NCI-H1694 treated with DMSO at 0.1 percent for 48 hours (cell line): ENCODE data around the gene PLA2G4B.

Source experiments
- DNase-seq: peaks from one replicate; lab custom pipeline; 2025; lab: John Stamatoyannopoulos, UW

PLA2G4B gene, protein sequence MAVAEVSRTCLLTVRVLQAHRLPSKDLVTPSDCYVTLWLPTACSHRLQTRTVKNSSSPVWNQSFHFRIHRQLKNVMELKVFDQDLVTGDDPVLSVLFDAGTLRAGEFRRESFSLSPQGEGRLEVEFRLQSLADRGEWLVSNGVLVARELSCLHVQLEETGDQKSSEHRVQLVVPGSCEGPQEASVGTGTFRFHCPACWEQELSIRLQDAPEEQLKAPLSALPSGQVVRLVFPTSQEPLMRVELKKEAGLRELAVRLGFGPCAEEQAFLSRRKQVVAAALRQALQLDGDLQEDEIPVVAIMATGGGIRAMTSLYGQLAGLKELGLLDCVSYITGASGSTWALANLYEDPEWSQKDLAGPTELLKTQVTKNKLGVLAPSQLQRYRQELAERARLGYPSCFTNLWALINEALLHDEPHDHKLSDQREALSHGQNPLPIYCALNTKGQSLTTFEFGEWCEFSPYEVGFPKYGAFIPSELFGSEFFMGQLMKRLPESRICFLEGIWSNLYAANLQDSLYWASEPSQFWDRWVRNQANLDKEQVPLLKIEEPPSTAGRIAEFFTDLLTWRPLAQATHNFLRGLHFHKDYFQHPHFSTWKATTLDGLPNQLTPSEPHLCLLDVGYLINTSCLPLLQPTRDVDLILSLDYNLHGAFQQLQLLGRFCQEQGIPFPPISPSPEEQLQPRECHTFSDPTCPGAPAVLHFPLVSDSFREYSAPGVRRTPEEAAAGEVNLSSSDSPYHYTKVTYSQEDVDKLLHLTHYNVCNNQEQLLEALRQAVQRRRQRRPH

DNA sequence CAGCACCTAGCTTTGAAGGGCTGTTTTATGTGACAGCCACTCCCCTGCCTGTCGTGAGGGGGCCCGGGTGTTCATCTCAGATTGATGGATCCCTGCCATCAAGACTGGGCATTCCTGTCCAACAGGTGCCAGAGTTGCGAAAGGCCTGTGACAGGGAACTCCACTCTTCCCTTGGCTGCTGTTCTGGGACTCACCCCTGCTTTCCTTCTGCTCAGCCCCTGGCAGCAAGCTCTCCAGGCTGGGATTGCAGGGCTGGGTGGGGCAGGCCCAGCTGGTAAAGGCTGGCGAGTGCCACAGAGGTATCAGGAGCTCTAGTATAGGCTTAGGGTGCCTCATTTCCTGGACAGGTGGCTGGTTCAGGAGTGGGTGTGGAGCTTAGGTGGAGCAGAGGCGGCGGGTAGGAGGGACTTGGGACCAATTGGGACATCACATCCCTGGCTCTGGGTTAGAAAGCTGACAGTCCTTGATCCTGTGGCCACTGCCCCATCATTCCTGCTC, at the start of gene PLA2G4B:
Gene PLA2G4B, plus strand, starts transcription at position 448 of the 498 bp plus-strand sequence. CDS start 67 bp downstream, outside the sequence.
- no peak for DNase-seq

DNA sequence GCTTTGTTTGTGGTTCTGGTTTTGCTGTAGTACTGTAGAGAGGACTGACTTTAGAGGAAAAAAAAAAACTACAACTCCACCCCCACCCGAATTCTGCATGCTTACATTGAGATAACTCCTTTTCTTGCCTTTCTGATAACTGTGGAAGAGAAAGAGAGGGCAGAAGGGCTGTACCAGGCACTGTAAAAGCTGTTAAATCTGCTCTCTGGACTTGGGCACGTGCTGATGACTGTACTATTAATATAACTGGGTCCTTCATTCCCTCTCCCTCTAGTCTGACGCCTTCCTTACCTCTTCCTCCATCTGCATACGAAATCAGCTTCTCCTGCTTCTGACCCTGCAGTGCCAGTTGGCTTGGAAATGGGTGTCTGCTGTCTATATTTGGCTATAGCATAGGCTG, 49.4 kb upstream of the PLA2G4B start:
- DNase-seq = no peak

DNA sequence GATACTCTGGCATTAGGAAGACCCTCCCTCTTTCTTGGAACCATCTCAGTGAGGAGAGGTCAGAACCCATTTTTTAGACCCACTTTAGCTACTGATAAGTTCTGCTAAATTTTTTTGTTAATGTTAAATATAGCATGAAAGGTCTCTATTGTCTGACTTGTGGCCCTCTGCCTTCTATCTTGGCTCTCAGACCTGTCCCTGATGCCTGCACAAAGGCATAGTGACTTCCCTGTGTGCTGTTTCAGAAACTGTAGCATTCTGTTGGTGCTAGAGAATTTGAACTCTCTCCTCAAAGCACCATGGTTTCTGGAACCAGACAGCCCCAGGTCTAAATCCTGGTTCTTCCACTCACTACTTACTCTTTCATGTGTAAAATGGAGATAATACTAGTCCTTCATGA, 49.0 kb upstream of the PLA2G4B start:
- no peak for DNase-seq

DNA sequence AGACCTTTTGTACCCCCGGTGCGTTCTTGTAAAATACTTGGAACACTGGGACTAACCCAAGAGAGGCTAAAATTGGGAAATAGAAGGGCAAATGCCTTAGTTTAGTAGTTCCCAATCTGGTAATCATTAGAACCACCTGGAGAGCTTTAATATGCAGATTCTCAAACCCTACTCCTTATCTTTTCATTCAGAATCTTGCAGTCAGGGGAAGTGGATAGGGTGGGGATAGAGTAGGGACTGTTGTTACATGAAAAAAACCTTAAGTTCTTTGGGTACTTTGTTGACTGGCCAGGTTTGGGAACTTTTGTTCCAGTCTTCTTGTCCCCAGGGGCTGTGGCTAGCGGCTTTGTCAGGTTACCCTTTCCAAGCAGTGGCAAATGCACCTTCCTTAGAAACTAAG, 48.5 kb upstream of the PLA2G4B start:
- DNase-seq = no peak

DNA sequence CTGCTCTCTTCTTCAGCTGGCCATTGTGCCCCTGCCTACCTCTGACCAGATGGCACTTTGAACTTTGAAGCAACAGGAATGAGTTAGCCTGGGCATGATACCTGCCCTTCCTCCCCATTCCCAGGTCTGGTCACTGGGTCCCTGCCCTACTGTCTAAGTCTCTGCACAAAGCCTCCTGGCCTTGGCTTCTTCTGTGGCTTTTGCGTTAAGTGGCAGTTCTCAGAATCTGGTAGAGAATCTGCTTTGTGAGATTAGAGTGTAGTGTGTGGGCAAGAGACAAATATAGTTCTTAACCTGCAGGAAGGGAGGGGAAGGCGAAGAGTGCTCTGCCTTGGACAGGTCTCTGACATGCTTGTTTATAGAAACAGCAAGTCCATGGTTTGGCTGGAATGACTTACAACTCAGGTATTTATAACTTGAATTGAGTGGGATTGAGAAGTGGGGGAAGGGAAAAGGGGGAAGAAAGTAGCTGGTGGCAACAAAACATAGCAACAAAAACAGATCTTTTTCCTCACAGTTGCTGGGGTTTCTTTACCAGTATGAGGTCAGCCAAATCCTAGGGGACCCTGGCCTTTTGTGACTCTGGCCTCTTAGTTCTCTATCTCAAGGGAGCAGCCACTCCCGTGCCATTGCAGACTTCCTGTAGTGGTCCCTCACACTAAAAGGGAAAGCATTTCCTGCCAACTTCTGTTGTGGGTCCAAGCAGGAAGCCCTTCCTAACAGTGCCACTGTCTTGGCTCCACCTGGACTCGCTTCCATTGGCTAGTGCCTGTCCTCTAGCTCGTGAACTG, 47.7 kb upstream of the PLA2G4B start:
- DNase-seq = no peak

DNA sequence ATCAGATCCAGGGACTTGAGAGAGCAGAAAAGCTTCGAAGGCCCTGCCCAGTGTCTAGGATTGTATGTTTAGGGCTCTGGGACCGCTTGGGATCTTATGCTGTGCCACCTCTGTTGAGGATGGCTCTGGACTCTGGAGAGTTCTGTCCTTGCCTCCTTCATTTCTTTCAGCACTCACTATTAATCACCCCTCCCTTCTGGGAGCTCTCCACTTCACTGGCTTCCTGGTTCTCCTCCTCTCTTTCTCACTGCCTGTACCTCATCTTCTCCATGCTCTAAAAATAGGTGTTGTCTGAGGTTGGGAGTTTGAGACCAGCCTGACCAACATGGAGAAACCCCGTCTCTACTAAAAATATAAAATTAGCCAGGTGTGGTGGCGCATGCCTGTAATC, 47.1 kb upstream of the PLA2G4B start:
- DNase-seq = no peak

DNA sequence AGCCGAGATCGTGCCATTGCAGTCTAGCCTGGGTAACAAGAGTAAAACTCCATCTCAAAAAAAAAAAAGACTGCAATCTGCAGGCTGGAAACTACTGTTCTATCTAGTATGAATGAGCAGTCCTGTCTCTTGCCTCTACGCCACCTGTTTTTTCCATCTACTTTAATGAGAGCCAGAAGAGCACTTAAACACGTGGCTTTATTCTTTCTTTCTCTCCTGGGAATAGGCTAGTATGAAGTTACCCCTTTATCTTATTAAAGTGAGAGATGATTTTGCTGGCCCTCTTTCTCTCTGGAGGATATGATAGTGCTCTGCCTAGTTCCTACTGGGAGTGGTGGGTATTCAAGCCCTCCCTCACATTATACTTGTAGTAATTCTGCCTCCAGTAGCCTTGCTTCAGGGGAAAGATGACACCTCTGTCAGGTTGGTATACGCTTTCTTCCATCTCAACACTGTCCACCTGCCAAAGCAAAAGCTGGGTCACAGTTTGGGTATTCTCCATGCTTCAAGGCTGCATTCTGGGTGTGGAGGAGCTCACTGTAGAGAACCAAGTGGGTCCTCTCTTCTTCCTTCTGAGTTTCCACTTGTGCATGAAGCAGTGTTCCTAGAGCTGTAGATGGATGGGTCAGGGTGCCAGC, 46.5 kb upstream of the PLA2G4B start:
- DNase-seq = no peak

DNA sequence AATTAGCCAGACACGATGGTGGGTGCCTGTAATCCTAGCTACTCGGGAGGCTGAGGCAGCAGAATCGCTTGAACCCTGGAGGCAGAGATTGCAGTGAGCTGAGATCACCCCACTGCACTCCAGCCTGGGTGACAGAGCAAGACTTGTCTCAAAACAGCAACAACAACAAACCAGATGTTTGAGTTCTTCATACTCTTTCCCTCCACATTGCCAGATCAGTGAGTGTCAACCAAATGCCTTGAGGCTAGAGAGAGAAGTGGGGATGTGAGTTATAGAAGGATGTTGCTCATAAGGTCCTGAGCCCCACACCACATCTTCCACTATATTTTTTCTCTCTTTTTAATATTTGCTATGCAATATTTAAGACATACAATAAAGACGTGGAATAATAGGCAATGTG, 44.6 kb upstream of the PLA2G4B start:
- no peak for DNase-seq

DNA sequence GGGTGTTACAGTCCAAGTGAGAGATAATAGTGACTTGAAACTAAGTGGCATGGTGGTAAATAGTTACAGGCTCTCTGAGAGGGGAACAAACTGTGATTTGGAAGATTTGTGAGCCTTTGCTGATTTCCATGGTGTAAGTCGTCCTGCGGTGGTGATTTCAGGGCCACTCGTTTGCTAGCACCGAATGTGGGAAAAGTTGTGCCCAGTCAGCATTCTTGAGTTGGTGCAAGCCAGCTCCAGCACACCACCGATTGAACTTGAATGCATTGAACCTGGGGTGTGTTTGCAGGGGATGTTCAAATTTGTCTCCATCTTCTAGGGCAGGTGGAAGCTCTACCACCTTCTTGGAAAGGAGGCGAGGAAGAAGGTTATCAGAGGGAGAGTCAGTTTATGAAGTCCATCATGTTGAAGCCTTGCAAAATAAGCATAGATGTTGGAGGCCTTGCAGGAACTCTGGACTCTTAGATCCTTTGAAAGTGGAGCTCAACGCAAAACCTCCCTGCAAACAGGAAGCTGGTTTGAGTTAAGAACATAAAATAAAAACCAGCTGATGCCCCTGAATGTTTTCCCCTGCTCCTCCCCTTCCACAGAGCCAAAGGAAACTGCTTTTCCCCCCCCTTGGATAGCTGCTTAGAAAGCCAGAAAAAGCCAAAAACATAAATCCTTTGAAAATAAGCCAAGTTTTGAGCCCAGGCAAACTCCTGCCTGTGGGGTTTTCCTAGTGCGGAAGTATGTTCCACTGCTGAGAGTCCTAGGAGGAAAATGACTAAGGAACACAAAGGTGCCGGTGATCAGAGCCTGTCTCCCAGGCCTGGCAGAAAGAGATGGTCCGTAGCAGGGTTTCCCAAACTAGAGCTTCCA, 42.4 kb upstream of the PLA2G4B start:
- DNase-seq = no peak

DNA sequence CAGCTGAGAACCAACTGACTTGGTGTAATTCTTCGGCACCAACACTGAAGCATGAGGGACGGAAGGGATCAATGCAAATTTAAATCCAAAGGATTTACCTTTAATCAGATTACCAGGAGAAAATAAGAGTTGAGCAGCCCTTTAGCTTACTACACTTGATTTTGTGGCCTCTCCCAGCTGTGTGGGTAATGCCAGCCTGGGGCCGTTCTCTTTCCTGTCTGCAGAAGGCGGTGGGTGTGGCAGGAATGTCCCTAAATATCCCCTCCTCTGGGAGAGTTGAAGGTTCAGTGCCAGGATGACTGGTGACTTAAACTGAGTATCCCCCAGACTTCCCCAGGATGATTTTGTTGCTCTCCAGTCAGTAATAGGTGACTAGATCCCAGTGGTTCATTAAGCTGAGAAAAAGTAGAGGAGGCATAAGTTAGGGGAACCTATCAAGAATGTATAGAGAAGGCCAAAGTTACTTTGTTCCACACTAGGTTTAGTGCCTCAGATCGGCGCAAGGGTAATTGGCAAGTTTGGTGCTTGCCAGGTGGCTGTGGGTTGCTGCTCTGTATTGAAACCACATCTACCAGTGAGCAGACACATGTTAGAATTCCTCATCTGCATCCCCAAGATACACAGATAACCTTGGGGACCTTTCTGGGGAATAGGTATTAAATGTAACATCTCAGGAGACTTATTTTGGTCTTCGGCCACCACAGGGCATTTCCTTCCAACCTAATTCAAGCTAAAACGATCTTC, 41.3 kb upstream of the PLA2G4B start:
- DNase-seq = no peak

DNA sequence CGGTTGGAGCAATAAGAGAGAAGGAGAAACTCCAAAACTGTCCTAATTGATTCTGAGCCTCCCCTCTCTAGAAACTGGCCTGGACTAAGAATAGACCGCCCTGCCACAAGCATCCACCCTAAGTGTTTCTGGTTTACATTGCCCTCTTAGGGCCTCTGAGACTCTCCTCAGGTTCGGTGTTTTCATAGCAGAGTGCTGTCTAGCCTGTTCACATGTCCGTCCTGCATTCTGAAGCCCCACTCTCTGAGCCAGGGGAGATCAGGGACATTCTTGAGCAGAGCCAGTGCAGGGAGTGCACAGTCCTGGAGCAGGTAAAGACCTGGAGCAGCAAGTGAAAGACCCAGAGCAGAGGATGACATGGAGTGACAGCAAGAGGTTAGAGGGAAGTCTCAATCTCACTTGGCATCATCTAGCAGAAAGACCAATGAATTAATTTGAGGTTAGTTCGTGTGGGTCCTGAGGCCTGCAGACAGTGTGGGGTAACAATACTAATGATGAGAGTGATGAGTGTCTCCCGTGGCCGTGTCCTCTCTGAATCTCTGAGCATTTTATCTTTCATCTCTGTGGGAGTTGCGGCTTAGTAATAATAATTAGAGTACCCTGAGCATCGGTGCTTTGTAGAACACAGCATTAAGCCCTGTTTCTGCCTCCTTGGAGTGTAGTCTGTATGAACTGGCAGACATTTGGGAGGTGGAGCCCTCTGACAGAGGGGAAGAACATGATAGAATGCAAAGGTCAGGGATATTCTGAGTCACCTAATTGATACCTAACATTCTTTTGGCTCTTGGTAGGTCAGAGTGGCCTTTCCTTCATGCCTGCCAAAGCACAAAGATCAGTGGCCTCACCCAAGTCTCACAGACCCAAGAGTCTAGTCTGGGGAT, 39.8 kb upstream of the PLA2G4B start:
- no peak for DNase-seq

DNA sequence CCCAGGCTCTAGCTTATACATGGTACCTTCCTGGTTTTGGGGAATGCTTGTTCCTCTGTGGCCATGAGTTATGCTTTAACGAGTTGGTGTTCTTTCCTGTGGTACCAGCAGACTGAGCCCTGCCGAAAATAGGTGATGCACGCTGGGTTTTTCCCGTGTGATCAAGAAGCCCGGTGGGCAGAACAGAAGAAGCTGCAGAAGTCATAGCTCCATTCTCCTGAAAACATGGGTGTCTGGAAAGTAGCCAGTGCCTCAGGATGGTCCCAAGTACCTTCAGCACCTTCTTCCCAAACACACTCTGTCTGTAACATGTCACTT, 39.2 kb upstream of the PLA2G4B start:
- DNase-seq = no peak

DNA sequence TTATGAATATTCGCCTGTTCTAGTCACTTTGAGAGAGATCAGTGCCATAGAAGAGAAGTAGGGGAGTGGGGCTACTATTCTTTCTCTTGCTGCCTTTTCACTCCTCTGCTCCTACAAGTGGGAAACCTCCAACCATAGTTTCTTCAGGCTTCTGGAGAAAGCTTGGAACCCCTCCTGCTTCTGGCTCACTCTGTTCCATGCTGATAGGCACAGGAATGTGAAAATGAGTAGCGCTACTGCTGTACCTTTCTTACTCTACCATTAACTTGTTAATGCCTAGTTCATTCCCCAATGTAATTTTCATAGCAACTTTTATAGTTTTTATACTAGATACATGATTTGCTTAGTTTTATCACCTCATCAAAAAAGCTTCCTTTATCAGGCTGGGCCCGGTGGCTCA, 37.5 kb upstream of the PLA2G4B start:
- DNase-seq = no peak

DNA sequence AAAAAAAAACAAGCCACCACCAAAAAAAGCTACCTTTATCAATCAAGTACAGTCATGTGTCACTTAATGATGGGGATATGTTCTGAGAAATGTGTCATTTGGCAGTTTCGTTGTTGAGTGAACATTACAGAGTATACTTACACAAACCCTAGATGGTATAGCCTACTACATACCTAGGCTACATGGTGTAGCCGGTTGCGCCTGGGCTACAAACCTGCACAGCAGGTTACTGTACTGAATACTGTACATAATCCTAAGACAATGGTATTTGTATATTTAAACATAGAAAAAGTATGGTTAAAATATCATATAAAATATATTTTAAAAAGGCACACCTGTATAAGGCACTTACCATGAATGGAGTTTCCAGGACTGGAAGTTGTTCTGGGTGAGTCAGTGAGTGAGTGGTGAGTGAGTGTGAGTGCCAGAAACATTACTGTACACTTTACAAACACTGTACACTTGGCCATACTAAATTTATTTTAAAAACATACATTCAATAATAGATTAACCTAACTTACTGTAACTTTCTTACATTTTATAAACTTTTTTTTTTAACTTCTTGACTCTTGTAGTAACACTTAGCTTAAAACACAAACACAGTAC, 36.7 kb upstream of the PLA2G4B start:
- no peak for DNase-seq

DNA sequence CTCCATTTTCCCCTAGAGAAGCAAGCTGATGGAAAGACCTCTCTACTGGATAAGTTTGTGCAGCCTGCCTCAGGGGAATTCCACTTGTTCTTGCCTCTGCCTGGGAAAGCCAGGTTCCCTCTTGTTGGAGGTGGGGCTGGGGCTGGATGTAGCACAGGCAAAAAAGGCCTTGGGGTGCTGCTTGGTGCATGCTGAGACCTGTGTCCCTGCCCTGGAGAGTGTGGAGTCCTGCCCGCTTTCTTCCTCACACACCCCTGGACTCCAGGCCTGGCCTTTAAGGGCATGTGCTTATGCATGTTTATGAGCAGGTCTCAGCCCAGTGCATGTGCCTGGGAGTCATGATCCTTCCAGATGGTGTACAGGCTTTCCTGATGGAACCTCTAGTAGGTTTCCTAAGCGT, 34.3 kb upstream of the PLA2G4B start:
- DNase-seq = no peak

DNA sequence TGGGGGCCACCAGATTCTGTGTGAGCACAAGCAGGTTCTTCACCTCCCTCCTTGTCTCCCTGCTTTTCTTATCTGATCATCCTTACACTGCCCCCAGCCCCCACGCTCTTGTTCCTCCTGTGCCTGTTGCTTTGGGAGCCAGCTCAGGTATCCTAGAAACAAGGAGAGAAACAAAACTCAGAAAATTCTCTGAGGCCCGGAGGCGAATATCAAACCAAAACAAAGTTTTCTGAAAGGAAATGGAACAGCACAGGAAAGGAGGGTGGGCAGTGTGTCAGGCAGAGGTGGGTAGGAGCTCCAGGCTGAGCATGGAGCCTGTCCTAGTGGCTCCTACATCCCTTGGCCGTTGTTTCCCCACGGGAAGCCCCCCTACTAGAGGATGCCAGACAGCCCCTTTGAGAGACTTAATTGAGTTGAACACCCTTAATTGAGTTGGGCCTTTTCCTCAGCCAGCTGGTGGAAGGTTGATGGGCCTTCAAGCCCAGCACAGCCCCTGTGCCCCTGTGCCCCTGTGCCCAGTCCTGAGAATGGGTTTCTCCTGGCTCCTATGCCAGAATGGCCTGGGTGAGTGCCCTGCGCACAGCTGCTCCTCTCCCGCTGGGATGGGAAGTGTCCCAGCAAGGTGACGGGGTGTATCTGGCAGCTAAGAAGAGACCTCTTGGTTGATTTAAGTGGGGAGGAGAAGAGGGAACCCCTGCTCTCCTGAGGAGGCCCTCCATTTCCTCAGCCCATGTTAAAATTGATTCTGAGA, 33.6 kb upstream of the PLA2G4B start:
- DNase-seq = no peak

DNA sequence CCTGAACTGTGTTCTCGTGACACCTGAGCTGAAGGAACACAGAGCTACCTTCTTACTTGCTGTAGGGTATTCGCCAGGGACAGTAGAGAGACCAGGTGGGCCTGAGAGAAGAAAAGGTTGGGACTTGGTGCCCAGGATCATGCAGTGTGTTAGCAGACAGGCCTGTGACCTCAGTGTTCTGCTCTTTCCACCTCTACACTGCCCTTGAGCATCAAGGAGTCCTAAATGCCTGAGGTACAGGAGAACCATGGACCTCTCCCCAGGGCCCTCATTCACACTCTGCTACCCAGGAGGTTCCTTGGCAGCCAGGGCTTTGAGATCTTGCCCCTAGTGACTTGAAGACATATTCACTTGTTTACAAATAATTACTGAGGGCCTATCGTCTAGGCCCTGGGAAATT, 32.9 kb upstream of the PLA2G4B start:
- DNase-seq = no peak
